Middle frontal gyrus (tissue), 1 donor: ENCODE results near the gene IQCE.
"Not testable (repeated sequence)": the region's sequence is repeated elsewhere in the genome, so short reads cannot be mapped to it uniquely, and the experiment has no call there.

ENCODE experiments used
- DNase-seq: peaks from one replicate; pipeline ENCODE4 v3.0.0-alpha.2; 2015; ENCODE audit warnings: low spot score; ENCODE audit errors: extremely low spot score

Gene IQCE

DNA sequence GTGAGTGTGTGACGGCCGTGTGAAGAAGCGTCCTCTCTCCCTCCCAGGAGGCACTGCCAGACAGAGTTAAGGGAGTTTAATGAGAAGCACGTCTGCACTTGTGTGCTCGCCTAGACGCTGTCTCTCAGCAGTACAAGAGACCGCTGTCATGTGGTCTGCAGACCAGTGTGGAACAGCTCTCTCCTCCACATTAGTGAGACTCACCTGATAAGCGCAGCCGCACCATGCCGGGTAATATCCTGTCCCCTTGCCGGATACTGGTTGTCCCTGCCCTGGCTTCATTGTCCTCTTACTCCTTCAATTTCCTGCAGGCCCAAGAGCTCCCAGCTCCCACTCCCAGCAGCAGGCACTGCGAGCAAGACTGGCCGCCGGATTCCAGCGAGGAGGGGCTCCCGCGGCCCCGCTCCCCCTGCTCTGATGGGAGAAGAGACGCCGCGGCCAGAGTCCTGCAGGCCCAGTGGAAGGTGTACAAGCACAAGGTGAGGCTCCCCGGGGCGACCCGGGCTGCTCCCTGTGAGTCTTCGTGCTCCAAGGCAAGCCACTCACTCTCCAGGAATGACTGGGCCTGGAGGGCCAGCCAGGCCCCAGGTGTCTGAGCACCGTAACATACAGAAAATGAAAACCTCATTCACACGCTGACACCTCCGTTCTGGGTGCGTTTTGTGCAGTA, 39.5 kb downstream of the IQCE start:
- DNase-seq = no peak

- DNase-seq = no peak
Observed at GRCh38 chr7:2601065-2601464, 42.3 kb downstream of the IQCE start.

DNA sequence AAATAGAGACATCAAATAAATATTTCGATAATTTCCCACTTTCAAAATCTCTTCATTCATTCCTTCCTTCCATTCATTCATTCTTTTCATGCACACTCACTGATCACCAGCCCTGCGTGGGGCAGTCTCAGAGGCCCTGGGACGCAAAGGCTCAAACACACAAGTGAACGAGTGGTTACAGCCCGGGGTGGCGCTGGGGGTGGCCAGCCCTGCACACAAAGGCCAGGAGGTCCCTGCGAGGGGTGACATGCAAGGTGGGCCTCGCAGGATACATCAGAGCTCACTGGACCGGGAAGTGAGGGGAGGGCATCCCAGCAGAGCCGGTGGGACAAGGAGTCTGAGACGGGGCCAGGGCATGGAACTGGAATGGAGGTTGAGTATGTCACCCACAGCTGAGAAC, 43.1 kb downstream of the IQCE start:
- no peak for DNase-seq

DNA sequence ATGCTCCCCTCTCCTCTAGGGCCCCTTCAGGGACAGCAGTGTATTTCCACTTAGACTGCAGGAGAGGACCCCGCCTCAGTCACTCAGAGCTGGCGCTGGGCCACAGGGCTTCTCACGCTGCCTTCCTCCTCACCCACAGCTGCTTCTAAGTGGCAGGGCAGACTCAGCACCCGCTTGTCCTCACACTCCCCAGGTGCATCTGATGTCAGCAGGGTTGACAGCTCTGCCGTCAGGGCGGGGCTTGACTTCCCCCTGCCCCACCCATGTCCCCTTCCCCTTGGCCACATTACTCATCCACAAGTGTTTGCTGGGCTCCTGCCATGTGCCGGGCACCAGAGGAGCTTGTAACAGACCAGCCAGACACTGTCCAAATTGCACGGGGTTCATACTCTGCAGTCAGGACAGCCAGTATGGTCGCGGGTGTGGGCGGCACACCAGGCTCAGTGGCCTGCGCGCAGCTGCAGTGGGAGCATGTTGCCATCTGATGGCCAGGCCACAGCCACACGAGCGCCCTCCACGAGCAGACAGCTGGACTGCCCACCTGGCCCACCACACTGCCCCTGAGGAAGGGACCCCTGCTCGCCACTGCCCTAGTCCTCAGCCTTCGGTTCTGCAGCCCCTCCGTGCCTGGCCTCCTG, 43.7 kb downstream of the IQCE start:
- no peak for DNase-seq

DNA sequence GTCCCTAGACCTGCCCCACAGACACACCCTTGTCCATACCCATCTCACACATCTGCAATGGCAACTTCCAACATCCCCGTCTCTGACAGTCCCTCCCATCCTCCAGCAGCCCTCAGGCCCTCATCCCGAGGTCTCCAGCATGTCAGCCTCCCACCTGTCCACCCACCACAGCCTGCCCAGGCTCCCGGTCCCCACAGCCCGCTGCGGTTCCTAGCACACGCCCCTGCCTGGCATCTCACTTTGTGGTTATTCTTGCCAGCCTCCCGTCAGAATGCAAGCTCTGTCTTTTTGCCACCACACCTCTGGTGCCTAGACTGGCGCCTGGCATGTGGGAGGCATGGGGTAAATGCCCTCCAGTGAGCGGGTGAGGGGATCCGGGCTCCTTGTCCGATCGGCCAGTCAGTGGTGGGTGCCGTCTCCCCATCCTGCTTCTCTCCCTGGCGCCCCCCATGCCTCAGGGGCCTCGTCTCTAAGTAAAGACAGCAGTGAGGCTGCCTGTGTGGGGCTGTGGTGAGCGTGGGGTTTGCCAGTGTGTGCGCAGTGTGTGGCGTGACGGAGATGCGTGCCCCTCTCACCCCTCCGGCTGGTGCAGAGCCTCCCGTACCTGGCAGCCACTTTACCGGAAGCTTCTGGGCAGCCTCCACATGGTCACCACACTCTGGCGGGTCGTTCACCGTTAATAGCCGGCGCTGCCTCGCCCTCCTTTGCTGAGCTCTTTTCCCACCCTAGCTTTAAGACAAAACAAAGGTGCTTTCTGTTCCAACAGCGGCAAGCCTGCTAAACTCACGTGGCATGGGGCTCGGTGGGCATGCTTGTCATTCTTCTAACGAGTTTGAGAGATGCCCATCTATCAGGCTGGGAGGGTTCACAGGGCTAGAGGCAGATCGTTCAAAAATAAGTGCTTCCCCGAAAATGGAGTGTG, 44.5 kb downstream of the IQCE start:
- no peak for DNase-seq

- no peak for DNase-seq
Observed at GRCh38 chr7:2604608-2605174, 45.9 kb downstream of the IQCE start.

- no peak for DNase-seq
Observed at GRCh38 chr7:2605608-2606538, 47.1 kb downstream of the IQCE start.

- no peak for DNase-seq
Observed at GRCh38 chr7:2606539-2606936, 47.8 kb downstream of the IQCE start.

- DNase-seq = no peak
Observed at GRCh38 chr7:2607122-2607922, 48.5 kb downstream of the IQCE start.

DNA sequence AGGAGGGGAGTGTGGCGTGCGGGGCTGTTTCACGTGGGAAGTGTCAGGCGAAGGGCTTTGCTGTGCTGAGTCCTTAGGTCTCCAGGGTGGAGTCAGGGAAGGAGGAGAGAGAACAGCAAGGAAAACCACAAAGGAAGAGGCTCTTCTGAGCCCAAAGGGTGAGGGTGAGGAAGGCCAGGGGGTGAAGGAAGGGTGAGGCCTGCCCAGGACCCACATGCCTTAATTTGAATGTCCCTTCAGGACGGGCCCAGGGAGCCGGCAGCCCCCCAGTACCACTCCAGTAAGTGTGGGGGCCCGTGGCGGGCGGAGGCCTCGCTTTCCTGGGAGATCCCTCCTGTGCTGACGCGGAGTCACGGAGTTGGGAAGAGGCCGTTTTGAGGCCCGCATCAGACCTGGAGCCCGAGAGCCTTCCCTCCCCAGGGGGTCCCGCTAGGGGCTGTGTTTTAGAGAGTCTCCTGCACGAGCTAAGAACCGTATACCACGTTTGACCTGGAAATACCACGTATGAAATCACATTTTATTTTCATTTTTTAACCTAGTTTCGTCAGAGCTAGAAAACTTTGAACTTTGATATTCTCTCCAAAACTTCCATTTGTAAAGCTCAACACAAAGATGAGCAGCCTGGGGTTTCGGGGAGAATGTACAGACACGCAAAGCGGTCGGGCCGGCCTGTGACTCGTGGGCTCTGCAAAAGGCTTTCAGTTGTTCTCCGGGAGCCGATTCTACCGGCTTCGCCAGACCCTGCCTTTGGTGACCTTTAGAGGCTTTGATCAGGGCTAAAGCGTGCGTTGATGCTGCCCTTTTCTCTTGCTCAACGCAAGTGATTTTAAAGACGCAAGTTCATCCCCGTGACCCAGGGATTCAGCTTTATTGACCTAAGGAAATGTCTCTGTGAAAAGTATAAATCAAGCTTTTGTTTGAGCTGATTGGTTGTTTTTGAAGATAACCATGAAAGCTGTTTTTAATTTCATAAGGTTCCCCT, 49.4 kb downstream of the IQCE start:
- no peak for DNase-seq

DNA sequence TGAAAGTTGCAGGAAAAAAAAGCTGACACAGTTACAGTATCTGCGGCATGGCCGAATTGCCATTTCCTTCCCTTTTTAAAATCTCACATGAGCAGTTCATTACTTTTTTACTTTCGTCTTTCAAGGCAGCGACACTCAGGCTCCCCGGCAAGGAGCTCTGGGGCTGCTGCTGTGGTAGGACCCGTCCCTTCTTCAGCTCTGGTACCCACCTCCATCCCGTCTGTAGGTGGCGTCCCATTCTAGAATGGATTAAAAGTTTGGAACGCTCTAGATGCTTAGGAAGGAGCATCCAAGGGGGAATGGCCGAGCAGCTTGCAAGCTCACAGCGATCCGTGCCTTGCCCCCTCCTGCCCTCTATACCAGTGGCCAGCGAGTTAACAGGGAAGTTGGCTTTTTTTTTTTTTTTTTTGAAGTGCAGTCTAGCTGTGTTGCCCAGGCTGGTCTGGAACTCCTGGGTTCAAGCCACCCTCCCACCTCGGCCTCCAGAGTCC, 50.2 kb downstream of the IQCE start:
- DNase-seq = no peak

GRCh38 chr7:2609646-2610045, 50.9 kb downstream of the IQCE start:
- not testable (repeated sequence) for DNase-seq

DNA sequence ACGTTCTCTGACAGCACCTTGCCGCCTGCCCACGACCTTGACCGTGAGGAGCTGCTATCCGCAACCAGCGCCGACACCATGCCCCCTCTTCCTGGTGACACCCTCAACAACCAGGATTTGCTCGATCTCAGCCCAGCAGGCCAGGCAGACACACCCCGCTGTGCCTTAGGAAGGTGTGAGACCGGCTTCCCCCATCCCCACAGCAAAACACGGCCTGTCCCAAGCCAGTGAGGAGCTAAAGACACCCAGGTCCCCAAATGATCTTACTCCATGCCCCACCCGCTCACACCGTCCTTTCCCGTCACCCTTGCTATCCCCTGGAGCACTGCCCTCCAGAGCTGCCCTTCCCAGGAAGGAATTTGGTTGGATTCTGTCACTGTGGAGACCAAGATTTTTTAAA, 51.7 kb downstream of the IQCE start:
- DNase-seq = no peak

GRCh38 chr7:2610898-2611297, 52.1 kb downstream of the IQCE start:
- DNase-seq = no peak

DNA sequence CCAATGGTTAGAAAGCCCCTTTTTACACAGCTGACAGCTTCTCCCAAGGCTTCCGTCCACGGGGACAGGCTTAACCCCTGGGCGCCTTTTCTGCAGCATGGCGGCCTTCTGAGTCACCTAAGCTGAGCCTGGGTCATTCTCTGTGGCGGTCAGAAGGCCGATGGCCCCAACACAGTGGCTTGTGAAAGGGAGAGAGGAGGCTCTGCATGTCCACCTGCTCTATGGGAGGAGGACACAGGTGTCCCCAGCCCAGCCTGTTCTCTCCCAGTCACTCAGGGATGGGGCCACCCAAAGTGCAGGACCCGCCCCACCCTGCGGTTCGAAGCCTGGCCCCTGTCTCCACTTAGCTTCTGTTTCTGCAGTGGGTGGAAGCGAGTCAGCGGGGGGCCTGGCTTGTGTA, 52.6 kb downstream of the IQCE start:
- DNase-seq = no peak

DNA sequence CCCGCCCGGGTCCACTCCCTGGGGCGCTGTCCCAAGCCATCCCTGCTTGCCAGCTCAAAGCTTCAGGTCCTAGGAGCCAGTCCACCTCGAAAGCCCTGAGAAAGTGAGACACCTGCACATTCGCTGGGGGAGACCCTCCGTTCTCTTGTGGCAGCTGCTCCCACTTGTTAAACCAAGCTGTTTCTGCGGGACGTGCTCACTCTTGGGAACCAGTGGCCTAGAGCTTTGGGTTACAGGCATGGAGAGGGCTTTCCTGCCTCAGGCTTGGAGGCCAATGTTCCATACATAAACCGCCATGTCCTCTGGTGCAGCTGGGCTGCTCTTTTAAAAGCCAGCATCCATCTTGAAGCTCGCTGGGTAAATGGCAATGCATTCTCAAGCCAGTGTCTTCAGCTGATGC, 53.1 kb downstream of the IQCE start:
- DNase-seq = no peak

- DNase-seq = no peak
Observed at GRCh38 chr7:2612445-2613097, 53.8 kb downstream of the IQCE start.
